ENCODE results near the gene OBSCN. TPM values are rescaled to one million over a fixed set of nuclear protein-coding genes. Genes with fewer than 3 reads are reported as not detected.

OBSCN gene
- total and polyA plus RNA-seq, 10 of the 15 experiments (the other 5 are each of a cell fraction or from before 2014, with no cell fraction given) = 0.01 to 0.36 (median 0.08) TPM; not detected in 2

DNA sequence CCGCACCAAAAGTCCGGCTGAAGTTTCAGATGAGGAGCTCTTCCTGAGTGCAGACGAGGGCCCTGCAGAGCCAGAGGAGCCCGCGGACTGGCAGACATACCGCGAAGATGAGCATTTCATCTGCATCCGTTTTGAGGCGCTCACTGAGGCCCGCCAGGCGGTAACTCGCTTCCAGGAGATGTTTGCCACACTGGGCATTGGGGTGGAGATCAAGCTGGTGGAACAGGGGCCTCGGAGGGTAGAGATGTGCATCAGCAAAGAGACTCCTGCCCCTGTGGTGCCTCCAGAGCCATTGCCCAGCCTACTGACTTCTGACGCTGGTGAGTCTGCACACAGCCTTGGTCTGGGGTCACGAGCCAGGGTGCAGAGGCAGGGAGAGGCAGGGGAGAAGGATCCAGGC, 114.1 kb downstream of the OBSCN start:
- SMC1A ChIA-PET (ENCODE audit: uncharacterized antibody, unreplicated experiment) = no interaction called here
- in situ Hi-C loops (cut with MboI) = no loop called here

More for the DNA sequence above, 114.1 kb downstream of the OBSCN start:
- ChIA-PET CTCF (no interaction called here), RAD21 (ENCODE audit: unreplicated experiment) (no interaction called here), POLR2A (no interaction called here)
- no peaks in the 10 kb centered on the region for H3K9me3 ChIP-seq (replicated peaks; ENCODE audit: control insufficient read depth, insufficient read depth, low read length)
- H3K27me3 ChIP-seq (replicated peaks in 1 of 2; ENCODE audit: control insufficient read depth in 2 of 2, insufficient read depth in 2 of 2, low read length in 1 of 2) = no peaks in the 10 kb centered on the region
- H3K27ac ChIP-seq (ENCODE audit: control insufficient read depth, insufficient read depth) = no peak overlapping the region
- ATAC-seq = no peak
- WGBS (ENCODE audit: insufficient coverage, insufficient replicate concordance, low lambda C conversion rate, missing lambda C conversion rate) = 62% methylated on average over 15 of the region's 15 CpGs
- H3K9ac ChIP-seq (ENCODE audit: control insufficient read depth, insufficient read depth, low read length) = no peak overlapping the region
- no peak for TF ChIP-seq PML (IDR thresholded peaks at IDR 0.05; ENCODE audit: low read length)
- TF ChIP-seq SREBF1 (IDR thresholded peaks at IDR 0.05; ENCODE audit: low read length) = no peak
- TF ChIP-seq SUPT20H (IDR thresholded peaks at IDR 0.05; ENCODE audit: borderline replicate concordance, control insufficient read depth, low read depth, low read length) = no peak
- no peak for TF ChIP-seq GABPA (IDR thresholded peaks at IDR 0.05; ENCODE audit: low read depth)
- TF ChIP-seq SRF (IDR thresholded peaks at IDR 0.05; ENCODE audit: low read depth in 2 of 2, low read length in 2 of 2) = no peak
- TF ChIP-seq SPI1 (IDR thresholded peaks at IDR 0.05; ENCODE audit: borderline replicate concordance, insufficient read depth, low read depth, low read length) = no peak
- TF ChIP-seq, protein P1, sequence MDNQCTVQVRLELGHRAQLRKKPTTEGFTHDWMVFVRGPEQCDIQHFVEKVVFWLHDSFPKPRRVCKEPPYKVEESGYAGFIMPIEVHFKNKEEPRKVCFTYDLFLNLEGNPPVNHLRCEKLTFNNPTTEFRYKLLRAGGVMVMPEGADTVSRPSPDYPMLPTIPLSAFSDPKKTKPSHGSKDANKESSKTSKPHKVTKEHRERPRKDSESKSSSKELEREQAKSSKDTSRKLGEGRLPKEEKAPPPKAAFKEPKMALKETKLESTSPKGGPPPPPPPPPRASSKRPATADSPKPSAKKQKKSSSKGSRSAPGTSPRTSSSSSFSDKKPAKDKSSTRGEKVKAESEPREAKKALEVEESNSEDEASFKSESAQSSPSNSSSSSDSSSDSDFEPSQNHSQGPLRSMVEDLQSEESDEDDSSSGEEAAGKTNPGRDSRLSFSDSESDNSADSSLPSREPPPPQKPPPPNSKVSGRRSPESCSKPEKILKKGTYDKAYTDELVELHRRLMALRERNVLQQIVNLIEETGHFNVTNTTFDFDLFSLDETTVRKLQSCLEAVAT (IDR thresholded peaks at IDR 0.05) = no peak
- no peak for TF ChIP-seq ESRRA (IDR thresholded peaks at IDR 0.05; ENCODE audit: low read length)
- no peak for TF ChIP-seq RFX5 (IDR thresholded peaks at IDR 0.05; ENCODE audit: low read depth, low read length)
- TF ChIP-seq, protein P2, sequence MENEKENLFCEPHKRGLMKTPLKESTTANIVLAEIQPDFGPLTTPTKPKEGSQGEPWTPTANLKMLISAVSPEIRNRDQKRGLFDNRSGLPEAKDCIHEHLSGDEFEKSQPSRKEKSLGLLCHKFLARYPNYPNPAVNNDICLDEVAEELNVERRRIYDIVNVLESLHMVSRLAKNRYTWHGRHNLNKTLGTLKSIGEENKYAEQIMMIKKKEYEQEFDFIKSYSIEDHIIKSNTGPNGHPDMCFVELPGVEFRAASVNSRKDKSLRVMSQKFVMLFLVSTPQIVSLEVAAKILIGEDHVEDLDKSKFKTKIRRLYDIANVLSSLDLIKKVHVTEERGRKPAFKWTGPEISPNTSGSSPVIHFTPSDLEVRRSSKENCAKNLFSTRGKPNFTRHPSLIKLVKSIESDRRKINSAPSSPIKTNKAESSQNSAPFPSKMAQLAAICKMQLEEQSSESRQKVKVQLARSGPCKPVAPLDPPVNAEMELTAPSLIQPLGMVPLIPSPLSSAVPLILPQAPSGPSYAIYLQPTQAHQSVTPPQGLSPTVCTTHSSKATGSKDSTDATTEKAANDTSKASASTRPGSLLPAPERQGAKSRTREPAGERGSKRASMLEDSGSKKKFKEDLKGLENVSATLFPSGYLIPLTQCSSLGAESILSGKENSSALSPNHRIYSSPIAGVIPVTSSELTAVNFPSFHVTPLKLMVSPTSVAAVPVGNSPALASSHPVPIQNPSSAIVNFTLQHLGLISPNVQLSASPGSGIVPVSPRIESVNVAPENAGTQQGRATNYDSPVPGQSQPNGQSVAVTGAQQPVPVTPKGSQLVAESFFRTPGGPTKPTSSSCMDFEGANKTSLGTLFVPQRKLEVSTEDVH (IDR thresholded peaks at IDR 0.05; ENCODE audit: low read depth, partially characterized antibody) = no peak
- TF ChIP-seq RUNX3 (IDR thresholded peaks at IDR 0.05; ENCODE audit: low read length) = no peak
- no peak for TF ChIP-seq BACH1 (IDR thresholded peaks at IDR 0.05; ENCODE audit: borderline replicate concordance)
- TF ChIP-seq ZBED1 (IDR thresholded peaks at IDR 0.05; ENCODE audit: borderline replicate concordance) = no peak
- no peak for TF ChIP-seq KDM1A (IDR thresholded peaks at IDR 0.05; ENCODE audit: borderline replicate concordance)
- no peak for TF ChIP-seq ZNF622 (IDR thresholded peaks at IDR 0.05)
- H2AFZ ChIP-seq (ENCODE audit: control insufficient read depth, low read depth, low read length) = no peak overlapping the region
- no peaks in the 10 kb centered on the region for H4K20me1 ChIP-seq (ENCODE audit: control insufficient read depth, insufficient read depth)
- no peak for DNase-seq (ENCODE audit: low read depth, low spot score)
- H3K4me3 ChIP-seq = no peak overlapping the region
- intact Hi-C loops (cut with micrococcal nuclease; ENCODE audit: unreplicated experiment) = no loop called here
- no peaks in the 10 kb centered on the region for H3K79me2 ChIP-seq (ENCODE audit: control insufficient read depth, insufficient read depth, low read length)
- H3K36me3 ChIP-seq (ENCODE audit: control insufficient read depth in 2 of 2, insufficient read depth in 2 of 2, low read length in 1 of 2) = no peaks in the 10 kb centered on the region
- H3K4me2 ChIP-seq (ENCODE audit: control insufficient read depth, insufficient read depth) = no peak overlapping the region
- no TSS peak for BruUV-seq (replicated peaks)
- FAIRE-seq = no peak
- no peaks in the 10 kb centered on the region for H3K4me1 ChIP-seq (ENCODE audit: control insufficient read depth, insufficient read depth, low read length)
